ENCODE data around the gene ERBB4.
A peak's percentile ranks its signal among the peaks of the same experiment; 100 is the strongest.

ERBB4 gene

DNA sequence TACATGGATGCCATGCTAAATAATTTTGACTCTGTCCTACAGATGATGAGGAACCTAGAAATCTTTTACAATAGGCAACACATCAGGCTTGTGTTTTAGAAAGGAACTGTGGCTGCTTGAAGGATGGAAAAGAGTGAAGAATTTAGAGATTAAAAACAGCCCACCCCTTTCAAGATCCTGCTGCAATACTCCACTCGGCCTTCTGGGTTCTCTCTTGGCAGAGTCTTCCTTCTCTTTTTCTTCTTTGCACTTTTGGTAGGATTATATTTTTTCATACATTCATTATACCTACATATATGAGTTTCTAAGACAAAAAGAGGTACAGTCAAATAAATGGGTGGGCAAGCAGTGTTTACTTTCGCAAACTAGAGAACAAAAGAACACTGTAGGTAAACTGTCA is 474.3 kb downstream of the ERBB4 start:
- no peak for DNase-seq (ENCODE audit: extremely low read depth, low read depth)
- no peak overlapping the region for H3K4me3 ChIP-seq (replicated peaks; ENCODE audit: low read depth, low read length)
- TF ChIP-seq CTCF (IDR thresholded peaks at IDR 0.05; ENCODE audit: low read depth, low read length, missing control alignments): no peak

- no peak for TF ChIP-seq CTCF (IDR thresholded peaks at IDR 0.05; ENCODE audit: low read depth, low read length, missing control alignments)
- H3K4me3 ChIP-seq (replicated peaks; ENCODE audit: low read depth, low read length): no peak overlapping the region
- peak; percentile 52 for DNase-seq (ENCODE audit: extremely low read depth, low read depth)
Measured at GRCh38 chr2:212052412-212053159, 486.0 kb downstream of the ERBB4 start.

GRCh38 chr2:212050871-212051270 is 487.7 kb downstream of the ERBB4 start:
- TF ChIP-seq CTCF (IDR thresholded peaks at IDR 0.05; ENCODE audit: low read depth, low read length, missing control alignments): no peak

GRCh38 chr2:212042562-212042961 is 496.0 kb downstream of the ERBB4 start:
- no peak overlapping the region for H3K4me3 ChIP-seq (replicated peaks; ENCODE audit: low read depth, low read length)
- no peak for TF ChIP-seq CTCF (IDR thresholded peaks at IDR 0.05; ENCODE audit: low read depth, low read length, missing control alignments)
- no peak for DNase-seq (ENCODE audit: extremely low read depth, low read depth)

More at GRCh38 chr2:212050871-212051270, 487.7 kb downstream of the ERBB4 start:
- no peak for DNase-seq (ENCODE audit: extremely low read depth, low read depth)
- H3K4me3 ChIP-seq (replicated peaks; ENCODE audit: low read depth, low read length): no peak overlapping the region

GRCh38 chr2:212037062-212037461 is 501.5 kb downstream of the ERBB4 start:
- no peak for TF ChIP-seq CTCF (IDR thresholded peaks at IDR 0.05; ENCODE audit: low read depth, low read length, missing control alignments)
- no peak for DNase-seq (ENCODE audit: extremely low read depth, low read depth)
- no peak overlapping the region for H3K4me3 ChIP-seq (replicated peaks; ENCODE audit: low read depth, low read length)

DNA sequence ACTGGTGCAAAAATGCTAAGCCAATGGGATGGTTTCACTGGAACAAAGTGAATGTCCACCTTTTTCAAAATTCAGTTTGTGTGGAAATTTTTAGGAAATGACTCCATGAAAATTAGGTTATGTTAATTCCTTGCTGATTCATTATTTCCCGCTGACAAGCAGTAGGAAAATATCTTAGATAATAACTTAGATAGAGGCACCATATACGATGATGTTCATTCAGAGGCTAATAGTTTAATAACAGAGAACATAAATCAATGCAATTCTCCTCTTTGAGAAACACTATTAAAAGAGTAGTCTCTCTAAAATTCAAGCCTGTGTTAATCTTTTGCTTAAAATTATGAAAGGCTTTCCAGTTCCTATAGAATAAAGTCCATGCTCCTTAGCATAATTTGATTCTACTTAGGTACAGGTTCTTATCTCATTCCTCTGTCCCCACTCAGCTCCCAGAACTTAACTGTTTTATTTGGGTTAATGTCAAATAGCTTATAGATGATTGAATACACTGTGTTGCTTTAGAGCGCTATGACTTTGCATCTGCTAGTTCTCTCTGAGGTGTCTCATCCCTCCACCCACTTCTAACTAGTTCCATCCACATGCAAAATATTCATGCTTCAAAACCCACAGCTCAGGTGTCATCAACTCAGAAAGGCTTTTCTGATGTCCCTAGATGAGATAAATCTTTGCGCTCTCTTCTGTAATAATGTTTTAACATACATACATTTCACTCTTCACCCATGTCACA is 503.6 kb downstream of the ERBB4 start:
- no peak for TF ChIP-seq CTCF (IDR thresholded peaks at IDR 0.05; ENCODE audit: low read depth, low read length, missing control alignments)
- no peak overlapping the region for H3K4me3 ChIP-seq (replicated peaks; ENCODE audit: low read depth, low read length)
- DNase-seq (ENCODE audit: extremely low read depth, low read depth): no peak
